VCaP (cell line): ENCODE results near the gene SEC14L1.

Experiments
- H3K27ac ChIP-seq: fragments of 450-650 bp; 2 replicates; pipeline ENCODE4 v1.5.1; 2017
- TF ChIP-seq, protein P1 (sequence below): fragments of 450-650 bp; conservative IDR thresholded peaks from 2 replicates; pipeline ENCODE4 v1.5.1; 2017; ENCODE audit warnings: mild to moderate bottlenecking, moderate library complexity

SEC14L1 gene

DNA sequence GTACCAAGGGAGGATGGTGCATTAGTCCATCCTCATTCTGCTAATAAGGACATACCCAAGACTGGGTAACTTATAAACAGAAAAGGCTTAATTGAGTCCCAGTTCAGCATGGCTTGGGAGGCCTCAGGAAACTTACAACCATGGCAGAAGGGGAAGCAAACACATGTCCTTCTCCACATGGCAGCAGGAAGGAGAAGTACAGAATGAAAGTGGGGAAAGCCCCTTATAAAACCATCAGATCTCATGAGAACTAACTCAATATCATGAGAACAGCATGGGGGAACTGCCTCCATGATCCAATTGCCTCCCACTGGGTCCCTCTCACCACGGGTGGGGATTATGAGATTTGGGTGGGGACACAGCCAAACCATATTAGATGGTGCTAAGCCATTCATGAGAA lies 84.5 kb downstream of the SEC14L1 start:
- H3K27ac ChIP-seq: no peak overlapping the region

DNA sequence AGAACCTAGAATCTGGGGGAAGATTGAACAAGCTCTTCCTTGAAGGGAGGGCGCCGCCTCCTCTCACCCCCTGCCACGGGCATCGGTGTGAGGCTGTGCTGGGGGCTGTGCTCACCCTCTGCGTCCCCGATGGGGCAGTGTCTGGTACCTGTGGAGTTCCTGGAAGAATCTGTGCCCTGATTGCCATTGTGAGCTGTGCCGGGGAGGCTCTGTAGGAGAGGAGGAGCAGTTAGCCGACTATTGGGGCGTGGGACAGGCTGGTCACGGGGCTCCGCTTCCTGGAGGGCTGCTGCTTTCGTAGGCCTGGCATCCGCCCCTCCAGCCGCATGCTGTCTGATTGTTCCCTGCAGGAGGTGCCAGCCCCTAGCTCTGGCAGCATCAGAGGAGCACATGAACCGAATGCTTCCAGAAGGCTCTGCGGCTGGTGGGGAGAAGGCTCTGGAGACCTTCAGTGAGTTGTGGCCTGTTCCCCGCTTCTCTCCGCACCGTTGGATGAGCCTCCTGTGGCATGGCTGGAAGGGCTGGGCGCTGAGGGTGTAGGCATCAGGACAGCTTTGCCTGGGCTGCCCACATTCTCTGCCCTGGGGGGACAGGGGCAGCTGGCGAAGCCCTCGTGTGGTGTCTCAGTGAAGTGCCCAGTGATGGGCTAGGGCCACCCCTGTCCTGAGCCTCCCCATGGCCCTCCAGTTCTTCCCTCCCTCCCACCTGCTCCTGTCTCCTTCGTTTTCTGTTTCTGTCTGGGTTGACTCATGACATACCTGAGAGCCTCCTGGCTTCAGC lies 86.9 kb downstream of the SEC14L1 start:
- TF ChIP-seq, protein P1, sequence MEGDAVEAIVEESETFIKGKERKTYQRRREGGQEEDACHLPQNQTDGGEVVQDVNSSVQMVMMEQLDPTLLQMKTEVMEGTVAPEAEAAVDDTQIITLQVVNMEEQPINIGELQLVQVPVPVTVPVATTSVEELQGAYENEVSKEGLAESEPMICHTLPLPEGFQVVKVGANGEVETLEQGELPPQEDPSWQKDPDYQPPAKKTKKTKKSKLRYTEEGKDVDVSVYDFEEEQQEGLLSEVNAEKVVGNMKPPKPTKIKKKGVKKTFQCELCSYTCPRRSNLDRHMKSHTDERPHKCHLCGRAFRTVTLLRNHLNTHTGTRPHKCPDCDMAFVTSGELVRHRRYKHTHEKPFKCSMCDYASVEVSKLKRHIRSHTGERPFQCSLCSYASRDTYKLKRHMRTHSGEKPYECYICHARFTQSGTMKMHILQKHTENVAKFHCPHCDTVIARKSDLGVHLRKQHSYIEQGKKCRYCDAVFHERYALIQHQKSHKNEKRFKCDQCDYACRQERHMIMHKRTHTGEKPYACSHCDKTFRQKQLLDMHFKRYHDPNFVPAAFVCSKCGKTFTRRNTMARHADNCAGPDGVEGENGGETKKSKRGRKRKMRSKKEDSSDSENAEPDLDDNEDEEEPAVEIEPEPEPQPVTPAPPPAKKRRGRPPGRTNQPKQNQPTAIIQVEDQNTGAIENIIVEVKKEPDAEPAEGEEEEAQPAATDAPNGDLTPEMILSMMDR: no peak
- H3K27ac ChIP-seq: no peak overlapping the region

More for the DNA sequence above, 84.5 kb downstream of the SEC14L1 start:
- TF ChIP-seq, protein P1: no peak

DNA sequence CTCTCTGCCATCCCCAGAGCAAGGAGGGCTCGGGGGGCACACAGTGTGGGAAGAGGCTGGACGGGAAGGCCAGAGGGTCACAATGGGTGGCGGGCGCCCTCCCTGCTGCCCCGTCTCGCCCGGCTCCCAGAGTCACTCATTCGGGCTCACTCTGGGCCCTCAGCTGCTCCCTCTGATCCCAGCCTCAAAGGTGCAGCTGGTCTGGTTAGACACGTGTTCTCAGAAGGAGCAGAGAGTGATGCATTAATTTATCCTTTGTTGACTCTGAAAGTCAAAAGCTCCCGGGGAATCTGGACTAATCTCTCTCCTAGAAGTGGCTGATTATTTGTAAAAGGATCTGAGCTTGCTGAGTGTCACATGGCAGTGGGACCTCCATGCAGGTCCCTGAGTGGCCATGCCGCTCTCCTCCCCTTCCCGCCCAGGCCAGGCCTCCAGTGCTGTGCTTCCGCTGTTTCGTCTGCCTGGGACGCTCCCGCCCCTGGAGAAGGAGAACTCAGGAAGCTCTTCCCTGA lies 87.5 kb downstream of the SEC14L1 start:
- TF ChIP-seq, protein P1: no peak
- no peak overlapping the region for H3K27ac ChIP-seq

DNA sequence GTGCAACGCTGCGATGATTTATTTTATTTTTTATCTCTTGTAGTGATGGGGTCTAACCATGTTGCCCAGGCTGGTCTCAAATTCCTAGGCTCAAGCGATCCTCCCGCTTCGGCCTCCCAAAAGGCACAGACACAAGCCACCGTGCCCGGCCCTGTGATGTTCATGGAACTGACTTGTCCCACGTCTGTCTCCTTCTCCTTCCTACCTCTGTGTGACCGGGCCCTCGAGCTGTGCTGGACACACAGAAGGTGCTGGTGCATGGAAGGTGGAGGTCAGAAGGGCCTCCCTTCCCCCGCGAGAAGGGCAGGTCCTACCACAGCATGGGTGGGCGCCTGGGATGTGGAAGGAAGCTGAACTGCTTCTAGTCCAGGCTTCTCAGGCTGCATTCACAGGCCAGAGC lies 88.0 kb downstream of the SEC14L1 start:
- TF ChIP-seq, protein P1: no peak
- H3K27ac ChIP-seq: no peak overlapping the region

DNA sequence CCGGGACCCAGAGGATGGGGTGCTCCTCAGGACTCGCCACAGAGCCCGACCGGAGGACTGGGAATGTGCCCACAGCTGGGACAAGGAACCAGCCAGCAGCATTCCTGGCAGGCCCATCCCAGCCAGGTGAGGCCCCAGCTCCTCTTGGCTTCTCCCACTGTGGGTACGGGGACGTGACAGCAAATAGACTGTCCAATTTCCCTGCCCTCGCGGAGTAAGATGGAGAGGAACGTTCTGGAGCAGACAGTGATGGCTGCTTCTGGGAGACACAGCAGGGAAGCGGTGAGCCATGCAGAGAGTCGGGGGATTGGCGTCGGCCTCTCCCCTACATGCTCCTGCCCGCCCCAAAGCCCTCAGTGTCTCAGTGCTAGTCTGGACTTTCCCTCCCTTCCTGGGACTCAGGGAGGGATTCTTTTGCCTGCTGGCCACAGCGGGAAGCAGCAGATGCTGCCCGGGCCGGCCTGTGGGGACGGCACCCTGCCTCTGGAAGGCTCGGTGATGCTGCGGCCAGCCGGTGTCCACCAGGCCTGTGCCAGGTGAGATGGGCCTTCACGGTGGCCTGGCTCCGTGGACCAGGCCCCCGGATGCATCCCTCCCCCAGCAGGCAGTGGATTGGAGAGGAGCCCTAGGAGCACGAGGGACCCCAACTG lies 89.1 kb downstream of the SEC14L1 start:
- TF ChIP-seq, protein P1: no peak
- H3K27ac ChIP-seq: no peak overlapping the region

DNA sequence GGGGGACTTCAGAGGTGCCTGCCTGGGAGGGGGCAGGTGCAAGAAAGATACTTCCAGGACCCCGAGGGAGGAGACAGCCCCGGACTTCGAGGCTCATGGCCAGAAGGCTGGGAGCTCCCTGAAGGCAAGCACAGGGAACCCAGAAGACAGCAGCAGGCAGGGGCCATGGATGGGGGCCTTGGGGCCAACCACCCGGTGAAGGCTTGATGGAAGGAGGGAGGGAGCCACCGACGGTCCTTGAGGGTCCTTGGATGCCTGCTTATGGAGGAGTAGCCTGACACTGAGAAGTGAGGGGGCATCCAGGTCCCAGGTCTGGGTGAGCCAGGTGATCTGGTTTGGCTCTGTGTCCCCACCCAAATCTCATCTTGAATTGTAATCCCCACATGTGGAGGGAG lies 89.7 kb downstream of the SEC14L1 start:
- H3K27ac ChIP-seq: no peak overlapping the region
- TF ChIP-seq, protein P1: no peak

DNA sequence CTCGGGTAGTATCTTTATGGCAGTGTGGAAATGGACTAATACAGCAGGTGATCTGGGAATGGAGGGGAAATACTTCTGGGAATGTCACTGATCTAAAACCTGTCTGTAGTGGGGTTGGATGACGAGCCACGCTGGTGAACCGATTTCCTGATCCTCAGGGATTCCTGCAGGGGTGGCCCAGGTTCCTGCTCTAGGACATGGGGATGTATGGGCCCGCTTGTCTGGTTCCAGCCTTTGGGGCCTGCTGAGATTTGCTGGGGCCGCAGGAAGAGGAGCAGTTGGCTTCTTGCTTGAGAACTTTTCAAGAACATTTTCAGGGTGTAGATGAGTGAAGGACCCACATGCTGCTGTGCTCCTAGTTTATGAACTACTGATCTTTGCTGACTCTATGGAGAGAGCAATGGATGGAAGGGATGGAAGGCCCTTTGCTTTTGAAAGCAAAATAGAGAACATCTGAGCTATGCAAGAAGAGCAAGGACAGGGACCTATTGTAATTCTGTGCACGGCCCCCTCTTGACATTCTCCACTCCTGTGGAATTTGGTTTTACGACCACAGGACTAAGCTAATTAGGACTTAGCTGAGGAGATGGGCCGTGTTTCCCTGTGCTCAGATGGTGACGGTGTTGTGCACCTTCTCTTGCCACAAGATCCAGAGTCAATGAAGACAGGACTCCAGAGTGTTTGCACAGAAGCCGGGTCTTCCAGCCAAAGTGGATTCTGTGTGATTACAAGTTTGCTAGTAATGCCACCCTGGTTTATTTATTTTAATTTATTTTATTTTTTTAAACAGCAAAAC lies 90.5 kb downstream of the SEC14L1 start:
- TF ChIP-seq, protein P1: no peak
- H3K27ac ChIP-seq: no peak overlapping the region
